Activated naive CD8-positive, alpha-beta T cell (primary cell): ENCODE measurements around the gene GPATCH3.

Source experiments
- H3K27ac Mint-ChIP-seq: one replicate; pipeline ENCODE4 v1.8.0; 2021; ENCODE audit warnings: mixed read lengths
- H3K27me3 Mint-ChIP-seq: one replicate; pipeline ENCODE4 v1.8.0; 2021; ENCODE audit warnings: mixed read lengths
- H3K36me3 Mint-ChIP-seq: one replicate; pipeline ENCODE4 v1.8.0; 2021; ENCODE audit warnings: mixed read lengths
- H3K4me1 Mint-ChIP-seq: one replicate; pipeline ENCODE4 v1.8.0; 2021; ENCODE audit warnings: low read depth, mixed read lengths
- H3K4me3 Mint-ChIP-seq: one replicate; pipeline ENCODE4 v1.8.0; 2021; ENCODE audit warnings: mild to moderate bottlenecking, mixed read lengths
- H3K9me3 Mint-ChIP-seq: one replicate; pipeline ENCODE4 v1.8.0; 2021; ENCODE audit warnings: low read depth, mixed read lengths

The GPATCH3 gene

GRCh38 chr1:26861889-26862378 is 38.3 kb downstream of the GPATCH3 start:
- Mint-ChIP-seq H3K27ac (no peak overlapping the region), H3K9me3 (no peaks in the 10 kb centered on the region), H3K36me3 (no peaks in the 10 kb centered on the region), H3K4me3 (peak overlapping the region; percentile 23), H3K4me1 (peaks cover 16% of the 10 kb centered on the region), H3K27me3 (no peaks in the 10 kb centered on the region)

GRCh38 chr1:26861286-26861701 is 39.0 kb downstream of the GPATCH3 start:
- Mint-ChIP-seq H3K36me3 (no peaks in the 10 kb centered on the region), H3K27ac (no peak overlapping the region), H3K4me1 (peaks cover 16% of the 10 kb centered on the region), H3K27me3 (no peaks in the 10 kb centered on the region), H3K9me3 (no peaks in the 10 kb centered on the region), H3K4me3 (no peak overlapping the region)

- H3K4me1 Mint-ChIP-seq = peaks cover 8% of the 10 kb centered on the region
- H3K4me3 Mint-ChIP-seq = no peak overlapping the region
- no peak overlapping the region for H3K27ac Mint-ChIP-seq
- H3K27me3 Mint-ChIP-seq = no peaks in the 10 kb centered on the region
- H3K36me3 Mint-ChIP-seq = no peaks in the 10 kb centered on the region
- H3K9me3 Mint-ChIP-seq = no peaks in the 10 kb centered on the region
Measured at GRCh38 chr1:26858891-26859640, 41.2 kb downstream of the GPATCH3 start.

GRCh38 chr1:26858160-26858559 is 42.1 kb downstream of the GPATCH3 start:
- Mint-ChIP-seq H3K4me3 (no peak overlapping the region), H3K4me1 (peaks cover 3% of the 10 kb centered on the region), H3K9me3 (no peaks in the 10 kb centered on the region), H3K27me3 (no peaks in the 10 kb centered on the region), H3K36me3 (no peaks in the 10 kb centered on the region), H3K27ac (no peak overlapping the region)

- Mint-ChIP-seq H3K4me1 (peaks cover 1% of the 10 kb centered on the region), H3K27ac (peak overlapping the region; percentile 1), H3K4me3 (no peak overlapping the region), H3K36me3 (no peaks in the 10 kb centered on the region), H3K27me3 (no peaks in the 10 kb centered on the region), H3K9me3 (no peaks in the 10 kb centered on the region)
Measured at GRCh38 chr1:26857473-26858060, 42.7 kb downstream of the GPATCH3 start.

GRCh38 chr1:26856604-26857469 is 43.4 kb downstream of the GPATCH3 start:
- peaks cover 1% of the 10 kb centered on the region for H3K36me3 Mint-ChIP-seq
- no peak overlapping the region for H3K4me3 Mint-ChIP-seq
- no peaks in the 10 kb centered on the region for H3K4me1 Mint-ChIP-seq
- H3K27me3 Mint-ChIP-seq = no peaks in the 10 kb centered on the region
- no peaks in the 10 kb centered on the region for H3K9me3 Mint-ChIP-seq
- no peak overlapping the region for H3K27ac Mint-ChIP-seq

- Mint-ChIP-seq H3K36me3 (peaks cover 4% of the 10 kb centered on the region), H3K9me3 (no peaks in the 10 kb centered on the region), H3K4me3 (no peak overlapping the region), H3K27ac (no peak overlapping the region), H3K27me3 (no peaks in the 10 kb centered on the region), H3K4me1 (no peaks in the 10 kb centered on the region)
Measured at GRCh38 chr1:26856181-26856580, 44.1 kb downstream of the GPATCH3 start.

GRCh38 chr1:26855636-26856035 is 44.6 kb downstream of the GPATCH3 start:
- Mint-ChIP-seq H3K27ac (no peak overlapping the region), H3K4me1 (no peaks in the 10 kb centered on the region), H3K9me3 (no peaks in the 10 kb centered on the region), H3K4me3 (no peak overlapping the region), H3K27me3 (no peaks in the 10 kb centered on the region), H3K36me3 (peaks cover 4% of the 10 kb centered on the region)

- no peak overlapping the region for H3K27ac Mint-ChIP-seq
- H3K36me3 Mint-ChIP-seq = peaks cover 4% of the 10 kb centered on the region
- H3K4me1 Mint-ChIP-seq = no peaks in the 10 kb centered on the region
- no peak overlapping the region for H3K4me3 Mint-ChIP-seq
- H3K27me3 Mint-ChIP-seq = no peaks in the 10 kb centered on the region
- no peaks in the 10 kb centered on the region for H3K9me3 Mint-ChIP-seq
Measured at GRCh38 chr1:26854906-26855305, 45.4 kb downstream of the GPATCH3 start.

GRCh38 chr1:26853600-26853999 is 46.7 kb downstream of the GPATCH3 start:
- peaks cover 4% of the 10 kb centered on the region for H3K36me3 Mint-ChIP-seq
- H3K4me3 Mint-ChIP-seq = no peak overlapping the region
- H3K27me3 Mint-ChIP-seq = no peaks in the 10 kb centered on the region
- no peaks in the 10 kb centered on the region for H3K4me1 Mint-ChIP-seq
- no peak overlapping the region for H3K27ac Mint-ChIP-seq
- no peaks in the 10 kb centered on the region for H3K9me3 Mint-ChIP-seq

GRCh38 chr1:26853156-26853555 is 47.1 kb downstream of the GPATCH3 start:
- peaks cover 4% of the 10 kb centered on the region for H3K36me3 Mint-ChIP-seq
- H3K27ac Mint-ChIP-seq = no peak overlapping the region
- H3K4me1 Mint-ChIP-seq = no peaks in the 10 kb centered on the region
- H3K4me3 Mint-ChIP-seq = no peak overlapping the region
- no peaks in the 10 kb centered on the region for H3K27me3 Mint-ChIP-seq
- H3K9me3 Mint-ChIP-seq = no peaks in the 10 kb centered on the region

- H3K9me3 Mint-ChIP-seq = no peaks in the 10 kb centered on the region
- no peak overlapping the region for H3K27ac Mint-ChIP-seq
Measured at GRCh38 chr1:26852701-26853100, 47.6 kb downstream of the GPATCH3 start.

GRCh38 chr1:26851106-26851684 is 49.1 kb downstream of the GPATCH3 start:
- H3K9me3 Mint-ChIP-seq = no peaks in the 10 kb centered on the region
- H3K27ac Mint-ChIP-seq = no peak overlapping the region
- H3K36me3 Mint-ChIP-seq = peaks cover 9% of the 10 kb centered on the region
- no peaks in the 10 kb centered on the region for H3K27me3 Mint-ChIP-seq
- H3K4me1 Mint-ChIP-seq = no peaks in the 10 kb centered on the region
- no peak overlapping the region for H3K4me3 Mint-ChIP-seq

More at GRCh38 chr1:26852701-26853100, 47.6 kb downstream of the GPATCH3 start:
- no peaks in the 10 kb centered on the region for H3K4me1 Mint-ChIP-seq
- H3K36me3 Mint-ChIP-seq = peaks cover 6% of the 10 kb centered on the region
- H3K4me3 Mint-ChIP-seq = no peak overlapping the region
- no peaks in the 10 kb centered on the region for H3K27me3 Mint-ChIP-seq

- peaks cover 9% of the 10 kb centered on the region for H3K36me3 Mint-ChIP-seq
- H3K4me1 Mint-ChIP-seq = no peaks in the 10 kb centered on the region
- no peaks in the 10 kb centered on the region for H3K27me3 Mint-ChIP-seq
- H3K27ac Mint-ChIP-seq = peak overlapping the region; percentile 22
- no peaks in the 10 kb centered on the region for H3K9me3 Mint-ChIP-seq
- H3K4me3 Mint-ChIP-seq = no peak overlapping the region
Measured at GRCh38 chr1:26848941-26849774, 51.1 kb downstream of the GPATCH3 start.
